Panc1 (cell line): Measurements from ENCODE around the gene RRM1. TPM values are rescaled to one million over a fixed set of nuclear protein-coding genes. Genes with fewer than 3 reads are reported as not detected.

Source experiments
- ATAC-seq: fragments of 200-7000 bp; cut with Tn5 transposase; 2 replicates; pipeline ENCODE4 v1.9.1; 2020; ENCODE audit warnings: mild to moderate bottlenecking, moderate library complexity
- BruUV-seq: library from RNA; stranded (reverse); fragments of 400-500 nt; replicated peaks from 2 replicates; lab custom pipeline; 2021; lab: Mats Ljungman, UMichigan
- CTCF ChIA-PET: fragments of 300-600 bp; sonication (Branson Sonifier 250); formaldehyde crosslinking; loops from one replicate; lab custom pipeline; 2022; ENCODE audit warnings: antibody characterized with exemption; lab: Charles Lee
- POLR2A ChIA-PET: fragments of 300-600 bp; sonication (Branson Sonifier 250); formaldehyde crosslinking; loops from one replicate; lab custom pipeline; 2022; ENCODE audit warnings: antibody characterized with exemption; lab: Charles Lee
- DNase-seq: peaks from one replicate; pipeline ENCODE4 v3.0.0-alpha.2; 2010; ENCODE audit warnings: low read depth, low spot score
- H3K27ac ChIP-seq: 2 replicates; pipeline ENCODE4 v1.5.1; 2011; ENCODE audit warnings: mild to moderate bottlenecking, low read length, inconsistent platforms
- H3K27me3 ChIP-seq: fragments of 200-500 bp; sonication (Bioruptor generic); 2 replicates; pipeline ENCODE4 v1.6.0; 2014; ENCODE audit warnings: low read length, inconsistent platforms; ENCODE audit not compliant: control insufficient read depth, insufficient read depth
- H3K36me3 ChIP-seq: fragments of 200-500 bp; sonication (Bioruptor generic); 2 replicates; pipeline ENCODE4 v1.5.1; 2014; ENCODE audit warnings: inconsistent platforms, mild to moderate bottlenecking, low read length, moderate library complexity; ENCODE audit not compliant: control insufficient read depth, insufficient read depth
- H3K4me1 ChIP-seq: 2 replicates; pipeline ENCODE4 v1.5.1; 2011; ENCODE audit warnings: inconsistent platforms, mild to moderate bottlenecking, low read length, moderate library complexity; ENCODE audit not compliant: control insufficient read depth, insufficient read depth
- H3K4me3 ChIP-seq, 2 experiments: 2 replicates each; pipeline ENCODE4 v1.5.1; 2011 to 2012; ENCODE audit warnings: low read depth in 2 of 2, low read length in 2 of 2, mild to moderate bottlenecking in 2 of 2, inconsistent platforms in 1 of 2, moderate library complexity in 1 of 2
- H3K9me3 ChIP-seq: fragments of 200-500 bp; sonication (Bioruptor generic); 2 replicates; pipeline ENCODE4 v1.5.1; 2014; ENCODE audit warnings: low read depth, mild to moderate bottlenecking, inconsistent platforms, low read length, moderate library complexity; ENCODE audit not compliant: control insufficient read depth, insufficient read depth
- POLR2AphosphoS5 ChIP-seq: IDR thresholded peaks from 2 replicates; pipeline ENCODE4 v1.6.1; 2012; ENCODE audit warnings: mild to moderate bottlenecking, low read depth, low read length, moderate library complexity
- SIN3A ChIP-seq: IDR thresholded peaks from 2 replicates; pipeline ENCODE4 v1.6.1; 2012; ENCODE audit warnings: low read depth, mild to moderate bottlenecking, low read length, moderate library complexity, borderline replicate concordance; ENCODE audit not compliant: insufficient read depth
- TCF7L2 ChIP-seq: IDR thresholded peaks from 2 replicates; pipeline ENCODE4 v1.6.1; 2011; ENCODE audit warnings: mild to moderate bottlenecking, low read depth, low read length, inconsistent platforms
- in situ Hi-C: cut with HindIII; loops from 2 replicates; pipeline ENCODE4 v1.10.0; 2016; ENCODE audit warnings: low sequenced_read_pairs, low pct_unique_long_range_greater_than_20kb
- intact Hi-C: fragments of 100-400 bp; cut with micrococcal nuclease; formaldehyde crosslinking; loops from one replicate; pipeline ENCODE4 v1.10.0; 2022; ENCODE audit not compliant: unreplicated experiment
- total RNA-seq: library from RNA; stranded (reverse); gene quantifications from one replicate; pipeline ENCODE4 v1.2.1, GENCODE V29; 2021; ENCODE audit not compliant: unreplicated experiment
- TF ChIP-seq, protein P1 (sequence below): fragments of 450-650 bp; IDR thresholded peaks from 2 replicates; pipeline ENCODE4 v1.5.1; 2017; ENCODE audit warnings: mild to moderate bottlenecking
- TF ChIP-seq, protein P2 (sequence below), 2 experiments: IDR thresholded peaks; 2 replicates each; pipeline ENCODE4 v1.6.1; 2011 to 2012; ENCODE audit warnings: low read depth in 2 of 2, control low read depth in 1 of 2, low read length in 1 of 2, mild to moderate bottlenecking in 1 of 2, moderate library complexity in 1 of 2; ENCODE audit not compliant: insufficient read depth in 1 of 2

The RRM1 gene
- total RNA-seq, 1 experiment from 2014 or later: 143 TPM

DNA sequence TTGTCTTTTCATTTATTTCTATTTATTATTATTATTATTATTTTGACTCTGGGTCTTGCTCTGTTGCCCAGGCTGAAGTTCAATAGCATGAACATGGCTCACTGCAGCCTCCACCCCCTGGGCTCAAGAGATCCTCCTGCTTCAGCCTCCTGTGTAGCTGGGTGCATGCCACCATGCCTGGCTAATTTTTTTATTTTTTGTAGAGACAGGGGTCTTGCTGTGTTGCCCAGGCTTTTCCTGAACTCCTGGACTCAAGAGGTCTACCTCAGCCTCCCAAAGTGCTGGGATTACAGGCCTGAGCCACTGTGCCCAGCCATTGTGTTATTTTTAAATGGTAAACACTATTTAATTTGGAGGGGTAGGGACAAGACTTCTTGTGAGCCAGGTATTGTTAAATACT is 23.3 kb upstream of the RRM1 start:
- no TSS peak for BruUV-seq
- Histone ChIP-seq H3K4me3 (no peak overlapping the region), H3K4me1 (no peaks in the 10 kb centered on the region), H3K27me3 (no peaks in the 10 kb centered on the region), H3K9me3 (no peaks in the 10 kb centered on the region), H3K27ac (no peak overlapping the region), H3K36me3 (no peaks in the 10 kb centered on the region)
- ATAC-seq: no peak
- TF ChIP-seq SIN3A: no peak
- intact Hi-C loops: no loop called here
- in situ Hi-C loops: no loop called here
- CTCF ChIA-PET: interaction anchor here (0.6 to 3.8 kb wide), 3 partner anchors 109 to 230 kb away, joined by 3 to 62 read pairs (median 8); partner anchors contain the start of gene STIM1
- no peak for DNase-seq
- POLR2A ChIA-PET: interaction anchor here (0.6 kb wide), 1 partner anchor 20 kb away, joined by 3 read pairs; no protein-coding TSS in a partner anchor

DNA sequence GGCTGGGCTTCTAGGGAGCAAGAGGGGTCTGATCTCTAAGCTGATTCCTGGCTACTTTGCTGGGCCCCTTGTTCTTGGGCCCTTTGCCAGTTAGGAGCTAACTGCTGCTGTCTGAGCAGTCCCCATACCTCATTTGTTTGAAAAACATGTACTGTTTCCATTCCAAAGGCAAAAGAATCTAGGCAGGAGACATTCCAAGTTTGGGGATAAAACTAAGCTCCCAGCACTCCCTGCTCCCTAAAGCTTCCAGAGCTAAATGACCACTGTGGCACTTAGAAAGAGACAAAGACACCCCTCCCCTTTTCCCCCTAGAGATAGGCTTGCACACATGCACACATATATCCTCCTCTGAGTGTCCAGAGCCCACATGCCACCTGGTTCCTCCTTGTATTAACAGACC is 22.7 kb upstream of the RRM1 start:
- DNase-seq (no peak), ATAC-seq (0 out of 2 replicates have a peak, but pooled peaks have one; percentile 43)
- TF ChIP-seq, protein P1, sequence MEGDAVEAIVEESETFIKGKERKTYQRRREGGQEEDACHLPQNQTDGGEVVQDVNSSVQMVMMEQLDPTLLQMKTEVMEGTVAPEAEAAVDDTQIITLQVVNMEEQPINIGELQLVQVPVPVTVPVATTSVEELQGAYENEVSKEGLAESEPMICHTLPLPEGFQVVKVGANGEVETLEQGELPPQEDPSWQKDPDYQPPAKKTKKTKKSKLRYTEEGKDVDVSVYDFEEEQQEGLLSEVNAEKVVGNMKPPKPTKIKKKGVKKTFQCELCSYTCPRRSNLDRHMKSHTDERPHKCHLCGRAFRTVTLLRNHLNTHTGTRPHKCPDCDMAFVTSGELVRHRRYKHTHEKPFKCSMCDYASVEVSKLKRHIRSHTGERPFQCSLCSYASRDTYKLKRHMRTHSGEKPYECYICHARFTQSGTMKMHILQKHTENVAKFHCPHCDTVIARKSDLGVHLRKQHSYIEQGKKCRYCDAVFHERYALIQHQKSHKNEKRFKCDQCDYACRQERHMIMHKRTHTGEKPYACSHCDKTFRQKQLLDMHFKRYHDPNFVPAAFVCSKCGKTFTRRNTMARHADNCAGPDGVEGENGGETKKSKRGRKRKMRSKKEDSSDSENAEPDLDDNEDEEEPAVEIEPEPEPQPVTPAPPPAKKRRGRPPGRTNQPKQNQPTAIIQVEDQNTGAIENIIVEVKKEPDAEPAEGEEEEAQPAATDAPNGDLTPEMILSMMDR: no peak
- TF ChIP-seq POLR2AphosphoS5 (no peak), SIN3A (no peak), TCF7L2 (no peak)
- TF ChIP-seq, protein P2, sequence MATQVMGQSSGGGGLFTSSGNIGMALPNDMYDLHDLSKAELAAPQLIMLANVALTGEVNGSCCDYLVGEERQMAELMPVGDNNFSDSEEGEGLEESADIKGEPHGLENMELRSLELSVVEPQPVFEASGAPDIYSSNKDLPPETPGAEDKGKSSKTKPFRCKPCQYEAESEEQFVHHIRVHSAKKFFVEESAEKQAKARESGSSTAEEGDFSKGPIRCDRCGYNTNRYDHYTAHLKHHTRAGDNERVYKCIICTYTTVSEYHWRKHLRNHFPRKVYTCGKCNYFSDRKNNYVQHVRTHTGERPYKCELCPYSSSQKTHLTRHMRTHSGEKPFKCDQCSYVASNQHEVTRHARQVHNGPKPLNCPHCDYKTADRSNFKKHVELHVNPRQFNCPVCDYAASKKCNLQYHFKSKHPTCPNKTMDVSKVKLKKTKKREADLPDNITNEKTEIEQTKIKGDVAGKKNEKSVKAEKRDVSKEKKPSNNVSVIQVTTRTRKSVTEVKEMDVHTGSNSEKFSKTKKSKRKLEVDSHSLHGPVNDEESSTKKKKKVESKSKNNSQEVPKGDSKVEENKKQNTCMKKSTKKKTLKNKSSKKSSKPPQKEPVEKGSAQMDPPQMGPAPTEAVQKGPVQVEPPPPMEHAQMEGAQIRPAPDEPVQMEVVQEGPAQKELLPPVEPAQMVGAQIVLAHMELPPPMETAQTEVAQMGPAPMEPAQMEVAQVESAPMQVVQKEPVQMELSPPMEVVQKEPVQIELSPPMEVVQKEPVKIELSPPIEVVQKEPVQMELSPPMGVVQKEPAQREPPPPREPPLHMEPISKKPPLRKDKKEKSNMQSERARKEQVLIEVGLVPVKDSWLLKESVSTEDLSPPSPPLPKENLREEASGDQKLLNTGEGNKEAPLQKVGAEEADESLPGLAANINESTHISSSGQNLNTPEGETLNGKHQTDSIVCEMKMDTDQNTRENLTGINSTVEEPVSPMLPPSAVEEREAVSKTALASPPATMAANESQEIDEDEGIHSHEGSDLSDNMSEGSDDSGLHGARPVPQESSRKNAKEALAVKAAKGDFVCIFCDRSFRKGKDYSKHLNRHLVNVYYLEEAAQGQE (IDR thresholded peaks at IDR 0.05; ENCODE audit: insufficient read depth in 1 of 2, low read depth in 2 of 2, low read length in 1 of 2): no peak
- ChIA-PET CTCF (interaction anchor here (0.5 to 3.8 kb wide), 10 partner anchors 9 to 261 kb away, joined by 3 to 139 read pairs (median 6); partner anchors contain the start of genes RHOG and STIM1), POLR2A (interaction anchor here (0.6 to 2.2 kb wide), 3 partner anchors 20 to 244 kb away, joined by 3 to 7 read pairs (median 4); no protein-coding TSS in a partner anchor)
- Histone ChIP-seq H3K36me3 (no peaks in the 10 kb centered on the region), H3K27ac (no peak overlapping the region), H3K4me3 (no peak overlapping the region), H3K27me3 (no peaks in the 10 kb centered on the region), H3K4me1 (no peaks in the 10 kb centered on the region), H3K9me3 (no peaks in the 10 kb centered on the region)
- in situ Hi-C loops (no loop called here), intact Hi-C loops (loop anchor here (1.0 kb wide), 1 partner anchor 223 kb away; no protein-coding TSS in a partner anchor)
- BruUV-seq: no TSS peak

DNA sequence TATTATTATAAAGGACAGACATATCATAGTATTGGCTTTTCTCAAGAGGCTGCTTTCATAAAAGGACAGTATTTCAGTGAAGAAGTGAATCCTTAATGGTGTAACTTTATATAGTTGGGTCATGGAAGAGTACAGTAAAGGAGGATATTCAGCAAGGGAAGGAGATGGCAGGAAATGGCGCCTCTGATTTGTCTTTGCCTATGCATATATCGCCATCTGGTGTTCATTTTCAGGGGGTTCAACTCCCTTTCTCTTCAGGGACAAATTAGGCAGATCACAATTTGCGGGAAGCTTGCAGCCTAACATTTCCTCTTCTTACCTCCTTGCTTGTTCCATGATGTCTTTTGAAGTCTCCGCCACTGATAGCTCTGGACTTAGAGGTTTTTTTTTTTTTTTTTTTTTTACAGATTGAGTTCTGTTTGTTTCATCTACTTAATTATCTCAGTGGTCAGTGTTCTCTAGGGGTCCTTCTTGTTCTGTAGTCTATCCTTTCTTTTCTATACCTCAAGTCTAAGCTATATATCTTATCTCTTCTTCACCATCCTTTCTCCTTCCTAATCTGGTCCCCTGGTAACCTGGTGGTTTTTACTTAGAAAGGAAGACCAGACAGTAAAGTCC is 21.8 kb upstream of the RRM1 start:
- in situ Hi-C loops: no loop called here
- H3K36me3 ChIP-seq: no peaks in the 10 kb centered on the region
- H3K27me3 ChIP-seq: no peaks in the 10 kb centered on the region
- ATAC-seq (peak; percentile 95), DNase-seq (peak; percentile 73)
- no peak overlapping the region for H3K27ac ChIP-seq
- TF ChIP-seq, protein P1: peak; percentile 90
- TF ChIP-seq, protein P2 (IDR thresholded peaks at IDR 0.05; ENCODE audit: insufficient read depth in 1 of 2, low read depth in 2 of 2, low read length in 1 of 2): no peak
- no peaks in the 10 kb centered on the region for H3K9me3 ChIP-seq
- ChIA-PET POLR2A (interaction anchor here (0.6 to 2.2 kb wide), 4 partner anchors 21 to 404 kb away, joined by 4 to 12 read pairs (median 9); no protein-coding TSS in a partner anchor), CTCF (interaction anchor here (0.5 to 3.8 kb wide), 16 partner anchors 9 to 408 kb away, joined by 3 to 139 read pairs (median 4); partner anchors contain the start of genes RHOG and STIM1)
- intact Hi-C loops: loop anchor here (1.0 kb wide), 1 partner anchor 223 kb away; no protein-coding TSS in a partner anchor
- H3K4me3 ChIP-seq: no peak overlapping the region
- BruUV-seq: no TSS peak
- no peaks in the 10 kb centered on the region for H3K4me1 ChIP-seq
